HepG2 (cell line): ENCODE results near the gene TCFL5. TPM values are rescaled to one million over a fixed set of nuclear protein-coding genes. Genes with fewer than 3 reads are reported as not detected.

ENCODE experiments used
- ARID5B ChIP-seq: IDR thresholded peaks from 2 replicates; pipeline ENCODE4 v1.4.0; 2020; ENCODE audit warnings: mild to moderate bottlenecking, missing genetic modification reagents
- LRRFIP1 ChIP-seq: sonication (generic); formaldehyde crosslinking; conservative IDR thresholded peaks from 2 replicates; pipeline ENCODE4 v1.4.0; 2020; ENCODE audit warnings: missing genetic modification reagents
- MED8 ChIP-seq: sonication (generic); formaldehyde crosslinking; IDR thresholded peaks from 2 replicates; pipeline ENCODE4 v1.8.1; 2023; ENCODE audit warnings: mild to moderate bottlenecking, missing genetic modification reagents; ENCODE audit not compliant: insufficient replicate concordance
- NFAT5 ChIP-seq: sonication (generic); formaldehyde crosslinking; IDR thresholded peaks from 2 replicates; pipeline ENCODE4 v1.4.0; 2020; ENCODE audit warnings: missing genetic modification reagents
- RNF2 ChIP-seq: fragments of 450-650 bp; conservative IDR thresholded peaks from 2 replicates; pipeline ENCODE4 v1.6.1; 2016; ENCODE audit warnings: low read depth
- SKIL ChIP-seq: sonication (generic); formaldehyde crosslinking; IDR thresholded peaks from 2 replicates; pipeline ENCODE4 v1.8.0; 2022; ENCODE audit warnings: missing genetic modification reagents, mild to moderate bottlenecking, moderate library complexity, borderline replicate concordance
- ZBTB3 ChIP-seq: sonication (generic); formaldehyde crosslinking; IDR thresholded peaks from 2 replicates; pipeline ENCODE4 v1.4.0; 2020; ENCODE audit warnings: low read depth, mild to moderate bottlenecking, moderate library complexity, missing genetic modification reagents, borderline replicate concordance
- ZNF530 ChIP-seq: sonication (generic); formaldehyde crosslinking; IDR thresholded peaks from 2 replicates; pipeline ENCODE4 v1.5.0; 2020; ENCODE audit warnings: low read depth, mild to moderate bottlenecking, missing genetic modification reagents
- ZNF639 ChIP-seq: conservative IDR thresholded peaks from 2 replicates; pipeline ENCODE4 v1.6.1; 2018; ENCODE audit warnings: missing genetic modification reagents
- ZNF878 ChIP-seq: sonication (generic); formaldehyde crosslinking; IDR thresholded peaks from 2 replicates; pipeline ENCODE4 v1.8.1; 2023; ENCODE audit warnings: mild to moderate bottlenecking, missing genetic modification reagents, moderate library complexity
- polyA plus RNA-seq, 8 experiments: library from polyadenylated mRNA; depleted of rRNA in 3 of 8; stranded (reverse) in 7 of 8; unstranded in 1 of 8; fragments of >200 nt; fragmentation: Illumina TruSeq in 4 of 8; extraction: Trizol in 4 of 8; gene quantifications; 2 replicates each; pipeline versions ENCODE4 v1.2.1 to v1.2.3, GENCODE V29; 2011 to 2016; ENCODE audit warnings: low read depth in 4 of 8, missing spikeins in 1 of 8, mixed read lengths in 1 of 8; ENCODE audit not compliant: insufficient read depth in 1 of 8
- total RNA-seq, 5 experiments: library from RNA; depleted of rRNA; stranded (reverse); fragments of >200 nt; fragmentation: Illumina TruSeq; extraction: Trizol; gene quantifications; 2 replicates each; pipeline ENCODE4 v1.2.3, GENCODE V29; 2016; ENCODE audit warnings: low read depth in 1 of 5

TCFL5 gene
- total and polyA plus RNA-seq, 2 of the 13 experiments (the other 11 are each of a cell fraction or from before 2014, with no cell fraction given) = 14.8 to 20.0 TPM

GRCh38 chr20:62872184-62872847, 10.7 kb upstream of the TCFL5 start (continued):
- TF ChIP-seq ARID5B (CRISPR knock-in tag) (peak; percentile 37; the same call in 1 of the 2 replicates), NFAT5 (no peak; the same call in 1 of the 2 replicates), ZNF878 (CRISPR knock-in tag) (no peak), RNF2 (no peak), ZNF530 (CRISPR knock-in tag) (no peak), ZBTB3 (CRISPR knock-in tag) (no peak), SKIL (CRISPR knock-in tag) (no peak), MED8 (CRISPR knock-in tag) (no peak), LRRFIP1 (no peak), ZNF639 (no peak)
